ENCODE data around the gene ARPC1B. TPM values are rescaled to one million over a fixed set of nuclear protein-coding genes. Genes with fewer than 3 reads are reported as not detected.
A peak's percentile ranks its signal among the peaks of the same experiment; 100 is the strongest.

The ARPC1B gene
- total and polyA plus RNA-seq, 4 donors, result 43.9 to 182 (median 112) TPM

- peaks cover 7 to 23% (median 14%) of the 10 kb centered on the region in 4 donors for H3K4me1 ChIP-seq (ENCODE audit: control insufficient read depth in 4 of 4, insufficient read depth in 4 of 4, low read length in 3 of 4)
- H3K9ac ChIP-seq (ENCODE audit: low read depth in 1 of 2, low read length in 2 of 2), result no peak overlapping the region
- no peak overlapping the region for H3K27ac ChIP-seq (ENCODE audit: low read depth in 1 of 2, low read length in 2 of 2)
- no peak overlapping the region for H3K4me3 ChIP-seq (ENCODE audit: low read depth in 1 of 3, low read length in 3 of 3)
- no peaks in the 10 kb centered on the region for H3K27me3 ChIP-seq (ENCODE audit: control insufficient read depth in 4 of 4, insufficient read depth in 4 of 4, low read length in 3 of 4)
- no peaks in the 10 kb centered on the region for H3K9me3 ChIP-seq (ENCODE audit: control insufficient read depth in 4 of 4, low read length in 3 of 4)
- 45% methylated on average over 21 of the region's 21 CpGs for WGBS
- TF ChIP-seq HNF4A (conservative IDR thresholded peaks at IDR 0.05) (peak in 1 of 2 donors; percentile 27), FOXA2 (IDR thresholded peaks at IDR 0.05) (no peak), RXRA (IDR thresholded peaks at IDR 0.05) (peak in 1 of 2 donors; percentile 81), JUND (IDR thresholded peaks at IDR 0.05) (no peak), FOXA1 (IDR thresholded peaks at IDR 0.05) (no peak), ATF3 (IDR thresholded peaks at IDR 0.05) (no peak), RAD21 (IDR thresholded peaks at IDR 0.05) (no peak), TAF1 (conservative IDR thresholded peaks at IDR 0.05) (no peak), ZBTB33 (IDR thresholded peaks at IDR 0.05) (no peak), GABPA (IDR thresholded peaks at IDR 0.05 in 1 of 2, conservative IDR thresholded peaks at IDR 0.05 in 1 of 2) (no peak), CTCF (IDR thresholded peaks at IDR 0.05; ENCODE audit: low read depth, low read length, missing input control) (no peak), HNF4G (IDR thresholded peaks at IDR 0.05) (no peak), MAX (IDR thresholded peaks at IDR 0.05) (no peak), SP1 (IDR thresholded peaks at IDR 0.05) (peak; percentile 60), YY1 (IDR thresholded peaks at IDR 0.05) (no peak), NR2F2 (IDR thresholded peaks at IDR 0.05) (peak; percentile 46)
- DNase-seq (ENCODE audit: low spot score), result no peak
- H3K36me3 ChIP-seq (ENCODE audit: control insufficient read depth in 4 of 4, insufficient read depth in 3 of 4, low read depth in 1 of 4, low read length in 3 of 4), result no peaks in the 10 kb centered on the region
Measured at GRCh38 chr7:99372275-99373090, 2.0 kb upstream of the ARPC1B start.

GRCh38 chr7:99373091-99374066 lies 1.2 kb upstream of the ARPC1B start:
- Histone ChIP-seq H3K27me3 (ENCODE audit: control insufficient read depth in 4 of 4, insufficient read depth in 4 of 4, low read length in 3 of 4) (no peaks in the 10 kb centered on the region), H3K27ac (ENCODE audit: low read depth in 1 of 2, low read length in 2 of 2) (peak overlapping the region; percentile 85 to 90), H3K36me3 (ENCODE audit: control insufficient read depth in 4 of 4, insufficient read depth in 3 of 4, low read depth in 1 of 4, low read length in 3 of 4) (no peaks in the 10 kb centered on the region), H3K4me3 (ENCODE audit: low read depth in 1 of 3, low read length in 3 of 3) (peak overlapping the region in 2 of 3 donors; percentile 87 to 98), H3K9ac (ENCODE audit: low read depth in 1 of 2, low read length in 2 of 2) (no peak overlapping the region), H3K4me1 (ENCODE audit: control insufficient read depth in 4 of 4, insufficient read depth in 4 of 4, low read length in 3 of 4) (peaks cover 7 to 23% (median 14%) of the 10 kb centered on the region in 4 donors), H3K9me3 (ENCODE audit: control insufficient read depth in 4 of 4, low read length in 3 of 4) (no peaks in the 10 kb centered on the region)
- WGBS, result 87% methylated on average over 41 of the region's 41 CpGs
- no peak for DNase-seq (ENCODE audit: low spot score)
- TF ChIP-seq MAX (IDR thresholded peaks at IDR 0.05) (no peak), HNF4A (conservative IDR thresholded peaks at IDR 0.05) (no peak), FOXA1 (IDR thresholded peaks at IDR 0.05) (no peak), FOXA2 (IDR thresholded peaks at IDR 0.05) (no peak), TAF1 (conservative IDR thresholded peaks at IDR 0.05) (no peak), RAD21 (IDR thresholded peaks at IDR 0.05) (no peak), YY1 (IDR thresholded peaks at IDR 0.05) (no peak), ZBTB33 (IDR thresholded peaks at IDR 0.05) (no peak), EGR1 (IDR thresholded peaks at IDR 0.05; ENCODE audit: low read depth in 2 of 2) (no peak), GABPA (IDR thresholded peaks at IDR 0.05 in 1 of 2, conservative IDR thresholded peaks at IDR 0.05 in 1 of 2) (no peak), NR2F2 (IDR thresholded peaks at IDR 0.05) (no peak), JUND (IDR thresholded peaks at IDR 0.05) (no peak)

Data from liver (tissue), 9 donors.